ENCODE measurements around the gene ZFYVE26.

Gene ZFYVE26

GRCh38 chr14:67816326-67817002 lies at the start of gene ZFYVE26:
Gene ZFYVE26, minus strand, starts transcription at chr14:67816590. Its CDS starts 627 bp downstream, at chr14:67815963.
- peak; percentile 94 for ATAC-seq
- TF ChIP-seq TCF4 (CRISPR knock-in tag; IDR thresholded peaks at IDR 0.05; ENCODE audit: borderline replicate concordance) (no peak), TSHZ2 (CRISPR knock-in tag; IDR thresholded peaks at IDR 0.05) (no peak), CSRNP3 (CRISPR knock-in tag; IDR thresholded peaks at IDR 0.05) (no peak), ISL1 (CRISPR knock-in tag; IDR thresholded peaks at IDR 0.05) (no peak), OSR1 (CRISPR knock-in tag; IDR thresholded peaks at IDR 0.05) (no peak), CSDC2 (CRISPR knock-in tag; IDR thresholded peaks at IDR 0.05) (0 out of 2 replicates have a peak, but pooled peaks have one; percentile 42), SNAI2 (CRISPR knock-in tag; IDR thresholded peaks at IDR 0.05) (no peak), BACH2 (CRISPR knock-in tag; IDR thresholded peaks at IDR 0.05; ENCODE audit: borderline replicate concordance) (no peak), ZFP30 (CRISPR knock-in tag; IDR thresholded peaks at IDR 0.05) (peak; percentile 78)

- ATAC-seq = no peak
- no peak for TF ChIP-seq PATZ1 (CRISPR knock-in tag; IDR thresholded peaks at IDR 0.05; ENCODE audit: borderline replicate concordance)
- TF ChIP-seq SNAI2 (CRISPR knock-in tag; IDR thresholded peaks at IDR 0.05) = no peak
- no peak for TF ChIP-seq ESRRG (CRISPR knock-in tag; IDR thresholded peaks at IDR 0.05)
- no peak for TF ChIP-seq TSHZ2 (CRISPR knock-in tag; IDR thresholded peaks at IDR 0.05)
- TF ChIP-seq TCF4 (CRISPR knock-in tag; IDR thresholded peaks at IDR 0.05; ENCODE audit: borderline replicate concordance) = no peak
- no peak for TF ChIP-seq BACH2 (CRISPR knock-in tag; IDR thresholded peaks at IDR 0.05; ENCODE audit: borderline replicate concordance)
These were observed 46.8 kb upstream of the ZFYVE26 start for GRCh38 chr14:67863223-67863622.

GRCh38 chr14:67859169-67859749 lies 42.9 kb upstream of the ZFYVE26 start:
- TF ChIP-seq ZC3H10 (CRISPR knock-in tag; IDR thresholded peaks at IDR 0.05) (no peak), TSHZ2 (CRISPR knock-in tag; IDR thresholded peaks at IDR 0.05) (no peak)
- ATAC-seq = no peak

All from SK-N-SH treated with all-trans-retinoic acid at 6 μM for 48 hours (cell line).